ENCODE data around the gene TRIM42.

DNA sequence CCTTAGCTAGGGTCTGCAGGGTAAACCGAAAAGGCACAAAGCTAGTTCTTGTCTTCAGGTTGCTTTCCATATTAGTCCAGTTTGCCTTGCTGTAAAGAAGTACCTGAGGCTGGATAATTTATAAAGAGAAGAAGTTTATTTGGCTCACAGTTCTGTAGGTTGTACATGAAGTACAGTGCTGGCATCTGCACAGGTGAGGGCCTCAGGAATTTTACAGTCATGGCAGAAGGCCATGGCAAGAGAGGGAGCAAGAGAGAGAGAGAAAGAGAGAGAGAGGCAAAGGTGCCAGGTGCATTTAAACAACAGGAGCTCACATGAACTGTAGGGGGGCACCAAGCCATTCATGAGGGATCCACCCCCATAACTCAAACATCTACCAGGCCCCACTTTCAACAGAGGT lies 26.9 kb downstream of the TRIM42 start:
- TF ChIP-seq, protein P1, sequence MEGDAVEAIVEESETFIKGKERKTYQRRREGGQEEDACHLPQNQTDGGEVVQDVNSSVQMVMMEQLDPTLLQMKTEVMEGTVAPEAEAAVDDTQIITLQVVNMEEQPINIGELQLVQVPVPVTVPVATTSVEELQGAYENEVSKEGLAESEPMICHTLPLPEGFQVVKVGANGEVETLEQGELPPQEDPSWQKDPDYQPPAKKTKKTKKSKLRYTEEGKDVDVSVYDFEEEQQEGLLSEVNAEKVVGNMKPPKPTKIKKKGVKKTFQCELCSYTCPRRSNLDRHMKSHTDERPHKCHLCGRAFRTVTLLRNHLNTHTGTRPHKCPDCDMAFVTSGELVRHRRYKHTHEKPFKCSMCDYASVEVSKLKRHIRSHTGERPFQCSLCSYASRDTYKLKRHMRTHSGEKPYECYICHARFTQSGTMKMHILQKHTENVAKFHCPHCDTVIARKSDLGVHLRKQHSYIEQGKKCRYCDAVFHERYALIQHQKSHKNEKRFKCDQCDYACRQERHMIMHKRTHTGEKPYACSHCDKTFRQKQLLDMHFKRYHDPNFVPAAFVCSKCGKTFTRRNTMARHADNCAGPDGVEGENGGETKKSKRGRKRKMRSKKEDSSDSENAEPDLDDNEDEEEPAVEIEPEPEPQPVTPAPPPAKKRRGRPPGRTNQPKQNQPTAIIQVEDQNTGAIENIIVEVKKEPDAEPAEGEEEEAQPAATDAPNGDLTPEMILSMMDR (IDR thresholded peaks at IDR 0.05), result no peak
- TF ChIP-seq POLR2A (IDR thresholded peaks at IDR 0.05), result no peak
